ENCODE results near the gene ZIC1.

ZIC1 gene

DNA sequence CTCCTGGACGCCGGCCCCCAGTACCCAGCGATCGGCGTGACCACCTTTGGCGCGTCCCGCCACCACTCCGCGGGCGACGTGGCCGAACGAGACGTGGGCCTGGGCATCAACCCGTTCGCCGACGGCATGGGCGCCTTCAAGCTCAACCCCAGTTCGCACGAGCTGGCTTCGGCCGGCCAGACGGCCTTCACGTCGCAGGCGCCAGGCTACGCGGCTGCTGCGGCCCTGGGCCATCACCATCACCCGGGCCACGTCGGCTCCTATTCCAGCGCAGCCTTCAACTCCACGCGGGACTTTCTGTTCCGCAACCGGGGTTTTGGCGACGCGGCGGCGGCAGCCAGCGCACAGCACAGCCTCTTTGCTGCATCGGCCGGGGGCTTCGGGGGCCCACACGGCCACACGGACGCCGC lies 956 bp downstream of the ZIC1 start:
- peak overlapping the region; percentile 41 for H2BK120ac ChIP-seq (ENCODE audit: low read depth, low read length)
- H4K8ac ChIP-seq (ENCODE audit: low read depth, low read length): no peak overlapping the region
- H2BK15ac ChIP-seq (ENCODE audit: low read length): no peak overlapping the region
- WGBS, 2 donors (ENCODE audit: extremely low coverage in 2 of 2, insufficient read length in 2 of 2, insufficient replicate concordance in 1 of 2): no CpG with 5 or more reads among the region's 52 CpGs
- peak overlapping the region; percentile 87 for H3K14ac ChIP-seq (ENCODE audit: low read length)
- H3K79me1 ChIP-seq (ENCODE audit: low read depth, low read length): peaks cover 13% of the 10 kb centered on the region
- peaks cover 0 to 27% of the 10 kb centered on the region in 2 donors for H3K36me3 ChIP-seq (replicated peaks in 1 of 2; ENCODE audit: control insufficient read depth in 2 of 2, insufficient read depth in 2 of 2, low read length in 2 of 2)
- H3K9me3 ChIP-seq (replicated peaks in 1 of 2; ENCODE audit: control insufficient read depth in 2 of 2, insufficient read depth in 1 of 2, low read depth in 1 of 2, low read length in 2 of 2): peaks cover 0 to 13% of the 10 kb centered on the region in 2 donors
- peak overlapping the region; percentile 85 for H3K4me2 ChIP-seq (ENCODE audit: insufficient read depth, low read length, poor library complexity, severe bottlenecking)
- peak overlapping the region; percentile 87 for H3K23ac ChIP-seq (ENCODE audit: low read depth, low read length, poor library complexity)
- peak overlapping the region; percentile 48 for H2BK5ac ChIP-seq (ENCODE audit: low read length)
- peak overlapping the region; percentile 72 for H3K9ac ChIP-seq (ENCODE audit: low read depth, low read length, poor library complexity)
- H3K4ac ChIP-seq (ENCODE audit: low read length): no peak overlapping the region
- H3K4me1 ChIP-seq (ENCODE audit: control insufficient read depth in 2 of 2, insufficient read depth in 1 of 2, low read depth in 1 of 2, low read length in 2 of 2): peaks cover 8 to 27% of the 10 kb centered on the region in 2 donors
- H2AFZ ChIP-seq (ENCODE audit: low read length): peak overlapping the region; percentile 91
- peaks cover 30 to 90% (median 31%) of the 10 kb centered on the region in 3 experiments for H3K27me3 ChIP-seq (ENCODE audit: control insufficient read depth in 3 of 3, insufficient read depth in 3 of 3, low read depth in 1 of 3, low read length in 3 of 3)
- peak overlapping the region; percentile 93 for H2AK5ac ChIP-seq (ENCODE audit: low read depth, low read length)
- peak overlapping the region; percentile 84 for H3K18ac ChIP-seq (ENCODE audit: low read length)
- H3K27ac ChIP-seq (replicated peaks; ENCODE audit: low read length): no peak overlapping the region
- no peak overlapping the region for H4K91ac ChIP-seq (ENCODE audit: low read depth, low read length, poor library complexity)
- peak overlapping the region; percentile 63 to 76 for H3K4me3 ChIP-seq (ENCODE audit: low read length in 2 of 2)
- H2BK12ac ChIP-seq (ENCODE audit: low read length): peak overlapping the region; percentile 82
- no peak for DNase-seq (ENCODE audit: low spot score)

DNA sequence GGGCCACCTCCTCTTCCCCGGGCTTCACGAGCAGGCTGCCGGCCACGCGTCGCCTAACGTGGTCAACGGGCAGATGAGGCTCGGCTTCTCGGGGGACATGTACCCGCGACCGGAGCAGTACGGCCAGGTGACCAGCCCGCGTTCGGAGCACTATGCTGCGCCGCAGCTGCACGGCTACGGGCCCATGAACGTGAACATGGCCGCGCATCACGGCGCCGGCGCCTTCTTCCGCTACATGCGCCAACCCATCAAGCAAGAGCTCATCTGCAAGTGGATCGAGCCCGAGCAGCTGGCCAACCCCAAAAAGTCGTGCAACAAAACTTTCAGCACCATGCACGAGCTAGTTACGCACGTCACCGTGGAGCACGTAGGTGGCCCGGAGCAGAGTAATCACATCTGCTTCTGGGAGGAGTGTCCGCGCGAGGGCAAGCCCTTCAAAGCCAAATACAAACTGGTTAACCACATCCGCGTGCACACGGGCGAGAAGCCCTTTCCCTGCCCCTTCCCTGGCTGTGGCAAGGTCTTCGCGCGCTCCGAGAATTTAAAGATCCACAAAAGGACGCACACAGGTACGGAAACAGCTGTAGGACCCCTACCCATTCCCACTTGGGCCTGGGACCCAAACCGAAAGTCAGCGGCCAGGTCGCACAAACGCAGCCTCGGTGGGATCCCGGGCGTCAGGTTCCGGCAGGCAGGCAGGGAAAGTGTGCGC lies 1.5 kb downstream of the ZIC1 start:
- H4K8ac ChIP-seq (ENCODE audit: low read depth, low read length): no peak overlapping the region

DNA sequence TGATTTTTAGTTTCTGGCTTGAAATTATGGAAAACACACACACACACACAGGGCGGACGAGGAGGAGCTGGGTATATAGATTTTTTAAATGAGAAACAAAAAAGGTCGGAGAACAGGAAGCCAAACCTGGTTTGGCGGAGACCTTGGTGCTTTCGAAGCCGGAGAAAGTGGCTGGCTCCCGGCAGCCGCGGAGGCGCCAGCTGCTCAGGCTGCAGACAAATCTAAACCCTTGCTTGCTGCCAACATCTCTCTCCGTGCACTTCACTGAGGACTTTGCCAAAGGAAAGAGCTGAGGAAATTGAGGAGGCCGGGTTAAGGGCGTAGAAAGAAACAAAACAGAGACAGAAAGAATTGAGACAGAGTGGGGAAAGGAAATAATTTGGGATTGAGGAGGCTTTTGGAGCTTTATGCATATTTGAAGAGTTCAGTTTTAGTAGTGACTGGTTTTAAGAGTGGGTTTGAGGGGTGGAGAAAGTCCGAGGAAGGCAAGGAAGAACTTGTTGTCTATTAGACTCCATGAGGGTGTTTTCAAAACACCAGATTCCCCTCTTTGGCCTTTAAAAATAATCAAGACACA lies 2.2 kb downstream of the ZIC1 start:
- Histone ChIP-seq H2BK15ac (ENCODE audit: low read length) (peak overlapping the region; percentile 63), H3K23ac (ENCODE audit: low read depth, low read length, poor library complexity) (no peak overlapping the region), H3K36me3 (replicated peaks in 1 of 2; ENCODE audit: control insufficient read depth in 2 of 2, insufficient read depth in 2 of 2, low read length in 2 of 2) (peaks cover 0 to 34% of the 10 kb centered on the region in 2 donors), H2AFZ (ENCODE audit: low read length) (peak overlapping the region; percentile 91), H4K91ac (ENCODE audit: low read depth, low read length, poor library complexity) (no peak overlapping the region), H3K27me3 (ENCODE audit: control insufficient read depth in 3 of 3, insufficient read depth in 3 of 3, low read depth in 1 of 3, low read length in 3 of 3) (peaks cover 19 to 81% (median 26%) of the 10 kb centered on the region in 3 experiments), H3K9me3 (replicated peaks in 1 of 2; ENCODE audit: control insufficient read depth in 2 of 2, insufficient read depth in 1 of 2, low read depth in 1 of 2, low read length in 2 of 2) (peaks cover 0 to 13% of the 10 kb centered on the region in 2 donors), H2AK5ac (ENCODE audit: low read depth, low read length) (peak overlapping the region; percentile 54), H2BK5ac (ENCODE audit: low read length) (no peak overlapping the region), H3K79me1 (ENCODE audit: low read depth, low read length) (peaks cover 11% of the 10 kb centered on the region), H3K4ac (ENCODE audit: low read length) (no peak overlapping the region), H3K9ac (ENCODE audit: low read depth, low read length, poor library complexity) (no peak overlapping the region), H2BK120ac (ENCODE audit: low read depth, low read length) (no peak overlapping the region), H3K4me1 (ENCODE audit: control insufficient read depth in 2 of 2, insufficient read depth in 1 of 2, low read depth in 1 of 2, low read length in 2 of 2) (peaks cover 8 to 24% of the 10 kb centered on the region in 2 donors), H3K18ac (ENCODE audit: low read length) (no peak overlapping the region), H2BK12ac (ENCODE audit: low read length) (no peak overlapping the region), H3K14ac (ENCODE audit: low read length) (no peak overlapping the region), H3K4me2 (ENCODE audit: insufficient read depth, low read length, poor library complexity, severe bottlenecking) (peak overlapping the region; percentile 85), H4K8ac (ENCODE audit: low read depth, low read length) (no peak overlapping the region), H3K27ac (replicated peaks; ENCODE audit: low read length) (no peak overlapping the region), H3K4me3 (ENCODE audit: low read length in 2 of 2) (peak overlapping the region; percentile 61 to 76)
- WGBS, 2 donors (ENCODE audit: extremely low coverage in 2 of 2, insufficient read length in 2 of 2, insufficient replicate concordance in 1 of 2): no CpG with 5 or more reads among the region's 14 CpGs
- DNase-seq (ENCODE audit: low spot score): peak; percentile 44

More for the DNA sequence above, 1.5 kb downstream of the ZIC1 start:
- H3K9ac ChIP-seq (ENCODE audit: low read depth, low read length, poor library complexity): peak overlapping the region; percentile 72
- H4K91ac ChIP-seq (ENCODE audit: low read depth, low read length, poor library complexity): no peak overlapping the region
- H2AK5ac ChIP-seq (ENCODE audit: low read depth, low read length): peak overlapping the region; percentile 93
- no peak overlapping the region for H3K27ac ChIP-seq (replicated peaks; ENCODE audit: low read length)
- peak overlapping the region; percentile 91 for H2AFZ ChIP-seq (ENCODE audit: low read length)
- peaks cover 0 to 13% of the 10 kb centered on the region in 2 donors for H3K9me3 ChIP-seq (replicated peaks in 1 of 2; ENCODE audit: control insufficient read depth in 2 of 2, insufficient read depth in 1 of 2, low read depth in 1 of 2, low read length in 2 of 2)
- DNase-seq (ENCODE audit: low spot score): peak; percentile 32
- no CpG with 5 or more reads among the region's 61 CpGs for WGBS, 2 donors (ENCODE audit: extremely low coverage in 2 of 2, insufficient read length in 2 of 2, insufficient replicate concordance in 1 of 2)
- peak overlapping the region; percentile 85 for H3K4me2 ChIP-seq (ENCODE audit: insufficient read depth, low read length, poor library complexity, severe bottlenecking)
- H2BK12ac ChIP-seq (ENCODE audit: low read length): peak overlapping the region; percentile 82
- H3K79me1 ChIP-seq (ENCODE audit: low read depth, low read length): peaks cover 13% of the 10 kb centered on the region
- H3K36me3 ChIP-seq (replicated peaks in 1 of 2; ENCODE audit: control insufficient read depth in 2 of 2, insufficient read depth in 2 of 2, low read length in 2 of 2): peaks cover 0 to 31% of the 10 kb centered on the region in 2 donors
- peak overlapping the region; percentile 48 for H2BK5ac ChIP-seq (ENCODE audit: low read length)
- H2BK15ac ChIP-seq (ENCODE audit: low read length): peak overlapping the region; percentile 63
- H2BK120ac ChIP-seq (ENCODE audit: low read depth, low read length): peak overlapping the region; percentile 41
- H3K18ac ChIP-seq (ENCODE audit: low read length): peak overlapping the region; percentile 84
- peaks cover 25 to 88% (median 28%) of the 10 kb centered on the region in 3 experiments for H3K27me3 ChIP-seq (ENCODE audit: control insufficient read depth in 3 of 3, insufficient read depth in 3 of 3, low read depth in 1 of 3, low read length in 3 of 3)
- no peak overlapping the region for H3K14ac ChIP-seq (ENCODE audit: low read length)
- H3K23ac ChIP-seq (ENCODE audit: low read depth, low read length, poor library complexity): peak overlapping the region; percentile 87
- peak overlapping the region; percentile 61 to 76 for H3K4me3 ChIP-seq (ENCODE audit: low read length in 2 of 2)
- no peak overlapping the region for H3K4ac ChIP-seq (ENCODE audit: low read length)
- H3K4me1 ChIP-seq (ENCODE audit: control insufficient read depth in 2 of 2, insufficient read depth in 1 of 2, low read depth in 1 of 2, low read length in 2 of 2): peaks cover 8 to 24% of the 10 kb centered on the region in 2 donors

DNA sequence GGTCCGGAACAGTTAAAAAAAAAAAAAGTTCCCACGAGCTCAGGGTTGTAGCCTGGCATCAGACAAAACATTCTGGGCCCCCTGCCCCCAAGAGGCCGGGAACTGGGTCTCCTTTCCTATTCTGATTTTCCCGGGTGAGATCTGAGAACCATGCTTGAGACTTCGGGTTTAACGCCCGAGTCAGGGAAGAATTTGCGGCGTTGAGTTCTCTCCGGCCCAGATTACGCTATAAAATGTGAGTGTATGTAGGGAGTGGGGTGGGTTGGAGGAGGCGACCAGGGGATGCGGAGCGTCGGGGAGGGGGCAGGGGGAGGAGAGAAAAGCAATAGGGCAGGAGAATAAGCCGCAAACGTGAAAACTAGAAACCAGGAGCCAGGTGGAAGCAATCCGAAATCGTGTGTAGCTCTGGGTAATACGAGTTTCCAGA lies 2.7 kb downstream of the ZIC1 start:
- Histone ChIP-seq H3K23ac (ENCODE audit: low read depth, low read length, poor library complexity) (no peak overlapping the region), H3K4me2 (ENCODE audit: insufficient read depth, low read length, poor library complexity, severe bottlenecking) (peak overlapping the region; percentile 18), H2BK12ac (ENCODE audit: low read length) (no peak overlapping the region), H3K9ac (ENCODE audit: low read depth, low read length, poor library complexity) (no peak overlapping the region), H3K4ac (ENCODE audit: low read length) (no peak overlapping the region), H2BK120ac (ENCODE audit: low read depth, low read length) (no peak overlapping the region), H3K36me3 (replicated peaks in 1 of 2; ENCODE audit: control insufficient read depth in 2 of 2, insufficient read depth in 2 of 2, low read length in 2 of 2) (peaks cover 0 to 39% of the 10 kb centered on the region in 2 donors), H3K18ac (ENCODE audit: low read length) (peak overlapping the region; percentile 11), H2AFZ (ENCODE audit: low read length) (peak overlapping the region; percentile 91), H3K14ac (ENCODE audit: low read length) (no peak overlapping the region), H3K9me3 (replicated peaks in 1 of 2; ENCODE audit: control insufficient read depth in 2 of 2, insufficient read depth in 1 of 2, low read depth in 1 of 2, low read length in 2 of 2) (peaks cover 0 to 13% of the 10 kb centered on the region in 2 donors), H2BK5ac (ENCODE audit: low read length) (no peak overlapping the region), H2BK15ac (ENCODE audit: low read length) (no peak overlapping the region), H3K27ac (replicated peaks; ENCODE audit: low read length) (no peak overlapping the region), H3K27me3 (ENCODE audit: control insufficient read depth in 3 of 3, insufficient read depth in 3 of 3, low read depth in 1 of 3, low read length in 3 of 3) (peaks cover 14 to 76% (median 26%) of the 10 kb centered on the region in 3 experiments), H4K91ac (ENCODE audit: low read depth, low read length, poor library complexity) (no peak overlapping the region), H3K79me1 (ENCODE audit: low read depth, low read length) (peaks cover 11% of the 10 kb centered on the region), H3K4me3 (ENCODE audit: low read length in 2 of 2) (peak overlapping the region in 1 of 2 donors; percentile 76), H4K8ac (ENCODE audit: low read depth, low read length) (no peak overlapping the region), H3K4me1 (ENCODE audit: control insufficient read depth in 2 of 2, insufficient read depth in 1 of 2, low read depth in 1 of 2, low read length in 2 of 2) (peaks cover 7 to 24% of the 10 kb centered on the region in 2 donors), H2AK5ac (ENCODE audit: low read depth, low read length) (no peak overlapping the region)
- WGBS, 2 donors (ENCODE audit: extremely low coverage in 2 of 2, insufficient read length in 2 of 2, insufficient replicate concordance in 1 of 2): no CpG with 5 or more reads among the region's 20 CpGs
- peak; percentile 35 for DNase-seq (ENCODE audit: low spot score)
